Activated T-cell treated with anti-CD3 and anti-CD28 coated beads, Interleukin-2, amount 50 U/mL, for 72 hours (primary cell): Measurements from ENCODE around the gene PPIP5K1. TPM values are rescaled to one million over a fixed set of nuclear protein-coding genes. Genes with fewer than 3 reads are reported as not detected.
"Not testable (repeated sequence)": the region's sequence is repeated elsewhere in the genome, so short reads cannot be mapped to it uniquely, and the experiment has no call there.

ENCODE experiments used
- ATAC-seq, 2 donors: fragments of 150-1000 bp; cut with Tn5 transposase; replicated peaks in 1 of 2; 2 replicates each; pipeline ENCODE4 v1.10.0; 2021; ENCODE audit warnings: moderate library complexity in 2 of 2, mild to moderate bottlenecking in 1 of 2
- DNase-seq, 2 donors: peaks; one replicate each; pipeline ENCODE4 v3.0.0; 2021 to 2022; ENCODE audit warnings: mixed read lengths in 1 of 2
- H3K27ac Mint-ChIP-seq: one replicate; pipeline ENCODE4 v1.8.0; 2022; ENCODE audit warnings: mild to moderate bottlenecking, moderate library complexity, mixed read lengths
- H3K27me3 Mint-ChIP-seq: one replicate; pipeline ENCODE4 v1.8.0; 2022; ENCODE audit warnings: low read depth, mixed read lengths
- H3K36me3 Mint-ChIP-seq, 2 donors: one replicate each; pipeline ENCODE4 v1.8.0; 2022; ENCODE audit warnings: mixed read lengths in 2 of 2, mild to moderate bottlenecking in 1 of 2; ENCODE audit not compliant: insufficient read depth in 2 of 2
- H3K4me1 Mint-ChIP-seq: one replicate; pipeline ENCODE4 v1.8.0; 2022; ENCODE audit warnings: low read depth, mixed read lengths
- H3K4me3 Mint-ChIP-seq, 2 donors: one replicate each; pipeline ENCODE4 v1.8.0; 2022; ENCODE audit warnings: mild to moderate bottlenecking in 2 of 2, mixed read lengths in 2 of 2, moderate library complexity in 2 of 2
- H3K9me3 Mint-ChIP-seq, 2 donors: one replicate each; pipeline ENCODE4 v1.8.0; 2022; ENCODE audit warnings: mixed read lengths in 2 of 2
- total RNA-seq, 2 donors: library from RNA; stranded (reverse); gene quantifications; one replicate each; pipeline ENCODE4 v1.2.3, GENCODE V29; 2022

PPIP5K1 gene
- 10 to 100 TPM; 38.5 to 50.0 TPM for total RNA-seq

DNA sequence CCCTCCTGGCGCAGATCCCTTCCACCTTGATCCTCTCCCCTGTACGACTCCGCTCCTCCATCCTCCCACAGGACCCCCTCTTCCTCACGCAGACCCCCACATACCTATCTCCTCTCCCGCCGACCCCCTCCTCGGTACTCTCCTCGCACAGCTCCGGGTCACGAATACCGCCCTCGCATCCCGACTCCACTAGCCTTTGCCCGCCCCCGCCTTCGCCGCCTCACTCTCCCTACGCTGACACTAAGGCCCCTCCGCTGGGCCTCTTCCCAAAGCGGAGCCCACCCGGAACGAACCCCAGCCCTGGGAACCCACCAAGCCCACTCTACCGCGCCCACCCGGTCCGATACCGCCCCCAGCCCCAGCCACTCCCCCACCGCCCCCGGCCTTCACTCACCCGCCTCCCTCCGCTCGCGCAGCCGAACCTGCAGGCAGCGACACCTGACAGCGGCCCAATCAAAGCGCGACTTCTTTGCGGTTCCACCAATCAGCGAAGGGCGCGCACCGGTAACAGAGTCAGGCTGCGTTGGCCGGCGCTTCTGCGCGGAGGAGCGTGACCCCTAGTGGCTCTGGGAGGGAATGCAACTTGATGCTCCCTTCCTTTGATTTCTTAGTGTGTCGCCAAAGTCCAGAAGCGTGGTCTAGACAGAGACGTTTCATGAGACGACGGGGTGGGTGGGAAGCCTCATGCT, at the start of gene PPIP5K1:
Gene PPIP5K1 (minus strand): TSS at position 431 of the 689 bp plus-strand sequence. CDS start 5,704 bp downstream, outside the sequence.
- not testable (repeated sequence) for H3K4me1 Mint-ChIP-seq, H3K27me3 Mint-ChIP-seq, H3K36me3 Mint-ChIP-seq, DNase-seq, H3K4me3 Mint-ChIP-seq, H3K27ac Mint-ChIP-seq, H3K9me3 Mint-ChIP-seq
- ATAC-seq = peak; percentile 97 to 99

DNA sequence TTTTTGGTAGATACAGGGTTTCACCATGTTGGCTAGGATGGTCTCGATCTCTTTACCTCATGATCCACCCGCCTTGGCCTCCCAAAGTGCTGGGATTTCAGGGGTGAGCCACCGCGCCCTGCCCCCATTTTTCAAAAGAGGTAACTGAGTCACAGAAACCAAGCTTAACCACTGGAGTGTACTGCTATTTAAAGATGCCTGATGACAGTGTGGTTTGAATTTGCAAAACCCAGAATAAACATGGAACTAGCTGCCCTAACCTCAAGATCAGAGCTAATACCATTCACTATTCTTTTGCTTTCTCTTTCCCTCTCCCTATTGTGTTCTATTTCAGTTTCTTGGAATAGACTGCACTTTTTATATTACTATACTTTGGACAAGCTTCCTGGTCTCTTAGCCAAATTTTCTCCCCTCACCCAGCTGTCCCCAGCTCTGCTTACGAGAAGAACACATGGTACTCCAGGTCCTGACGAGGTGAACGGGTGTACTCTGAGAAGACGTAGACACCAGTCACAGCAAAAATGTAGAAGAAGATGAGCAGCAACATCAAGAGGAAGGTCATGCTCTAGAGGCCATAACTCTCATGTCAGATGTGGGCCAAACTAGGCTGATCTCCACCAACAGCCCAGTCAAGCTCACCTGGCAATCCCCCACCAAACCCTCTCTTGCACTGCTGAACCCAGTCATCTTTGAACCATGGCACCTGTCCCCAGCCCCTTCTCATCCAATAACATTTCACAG, 48.6 kb upstream of the PPIP5K1 start:
- ATAC-seq, H3K4me3 Mint-ChIP-seq, H3K27me3 Mint-ChIP-seq, H3K9me3 Mint-ChIP-seq, H3K4me1 Mint-ChIP-seq, H3K27ac Mint-ChIP-seq, H3K36me3 Mint-ChIP-seq, DNase-seq: not testable (repeated sequence)

DNA sequence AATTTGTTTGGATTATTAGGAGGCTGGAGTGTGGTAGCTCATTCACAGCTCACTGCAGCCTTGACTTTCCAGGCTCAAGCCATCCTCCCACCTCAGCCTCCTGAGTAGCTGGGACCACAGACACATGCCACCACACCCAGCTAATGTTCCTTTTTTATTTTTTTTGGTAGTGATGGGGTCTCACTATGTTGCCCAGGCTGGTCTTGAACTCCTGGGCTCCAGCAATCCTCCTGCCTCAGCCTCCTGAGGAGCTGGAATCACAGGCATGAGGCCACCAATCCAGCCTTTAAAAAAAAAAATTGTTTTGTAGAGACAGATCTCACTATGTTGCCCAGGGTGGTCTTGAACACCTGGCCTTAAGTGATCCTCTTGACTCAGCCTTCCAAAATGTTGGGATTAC, 36.9 kb upstream of the PPIP5K1 start:
- H3K4me1 Mint-ChIP-seq, H3K36me3 Mint-ChIP-seq, DNase-seq, ATAC-seq, H3K27ac Mint-ChIP-seq, H3K4me3 Mint-ChIP-seq, H3K9me3 Mint-ChIP-seq: not testable (repeated sequence)
- H3K27me3 Mint-ChIP-seq = peaks cover 14% of the 10 kb centered on the region

DNA sequence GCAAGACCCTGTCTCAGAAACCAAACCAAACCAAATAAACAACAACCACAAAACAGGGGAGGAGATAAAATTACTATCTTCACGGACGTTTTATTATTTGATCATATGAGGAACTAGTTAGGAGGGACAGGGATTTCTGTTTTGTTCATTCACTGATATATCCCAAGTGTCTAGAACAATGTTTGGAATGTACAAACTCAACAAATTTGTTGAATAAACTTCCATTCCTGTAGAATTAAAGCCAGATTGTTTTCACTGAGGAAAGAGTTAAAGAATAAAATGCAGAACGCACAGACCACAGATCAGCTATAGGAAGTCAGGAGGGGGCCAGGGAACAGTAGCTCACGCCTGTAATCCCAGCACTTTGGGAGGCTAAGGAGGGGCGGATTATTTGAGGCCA, 35.1 kb upstream of the PPIP5K1 start:
- ATAC-seq (no peak), DNase-seq (no peak)
- H3K9me3 Mint-ChIP-seq = no peaks in the 10 kb centered on the region
- no peaks in the 10 kb centered on the region for H3K4me1 Mint-ChIP-seq
- no peaks in the 10 kb centered on the region for H3K36me3 Mint-ChIP-seq
- H3K27ac Mint-ChIP-seq = no peak overlapping the region
- H3K27me3 Mint-ChIP-seq = peaks cover 18% of the 10 kb centered on the region
- H3K4me3 Mint-ChIP-seq = no peak overlapping the region

DNA sequence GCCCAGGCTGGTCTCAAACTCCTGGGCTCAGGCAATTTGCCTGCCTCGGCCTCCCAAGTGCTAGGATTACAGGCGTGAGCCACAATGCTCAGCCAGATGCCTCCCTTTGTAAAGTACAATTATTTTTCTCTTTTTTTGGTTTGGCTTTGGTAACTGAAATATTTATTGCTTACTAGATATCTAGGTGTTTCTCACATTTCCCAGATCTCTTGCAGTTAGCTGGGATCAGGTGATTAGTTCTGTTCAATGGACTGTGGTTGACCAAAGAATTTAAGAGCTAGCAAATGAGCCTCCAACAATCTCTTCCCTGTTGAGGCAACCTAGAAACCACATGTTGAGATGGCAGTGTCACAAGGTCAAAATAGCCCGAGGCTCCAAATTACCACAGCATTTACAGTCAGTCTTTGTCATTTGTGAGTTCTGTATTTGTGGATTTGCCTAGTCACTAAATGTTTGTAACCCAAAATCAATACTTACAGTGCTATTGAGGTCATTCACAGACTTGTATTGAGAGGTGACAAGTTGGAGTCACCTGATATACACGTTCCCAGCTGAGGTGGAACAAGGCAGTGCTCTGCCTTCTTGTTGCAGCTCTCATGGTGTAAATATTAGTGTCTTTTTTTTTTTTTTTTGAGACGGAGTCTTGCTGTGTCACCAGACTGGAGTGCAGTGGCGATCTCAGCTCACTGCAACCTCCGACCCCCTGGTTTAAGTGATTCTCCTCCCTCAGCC, 32.2 kb upstream of the PPIP5K1 start:
- H3K4me3 Mint-ChIP-seq, H3K4me1 Mint-ChIP-seq, H3K9me3 Mint-ChIP-seq, ATAC-seq, H3K27ac Mint-ChIP-seq, DNase-seq, H3K36me3 Mint-ChIP-seq: not testable (repeated sequence)
- peaks cover 22% of the 10 kb centered on the region for H3K27me3 Mint-ChIP-seq

DNA sequence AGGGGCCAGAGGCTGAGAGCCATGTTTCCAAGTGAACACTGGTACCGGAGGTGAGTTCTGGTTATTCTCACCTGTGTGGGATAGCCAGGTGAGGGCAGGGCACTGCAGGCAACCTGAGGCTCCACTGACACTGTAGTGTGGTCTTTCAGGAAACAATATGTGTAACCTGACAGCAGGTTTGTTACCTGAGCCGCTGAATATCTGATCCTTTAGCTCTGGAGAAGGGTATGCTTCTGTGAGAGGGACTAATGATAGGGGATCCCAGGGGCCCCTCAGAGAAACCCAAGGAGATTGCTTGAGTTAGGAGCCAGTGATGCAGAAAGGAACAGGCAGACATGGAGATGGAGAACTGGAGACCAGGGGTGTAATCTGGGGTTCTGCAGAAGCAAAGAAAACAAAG, 28.7 kb upstream of the PPIP5K1 start, which contains the start of gene STRC:
Gene STRC (minus strand): TSS at position 101 of the 400 bp plus-strand sequence. CDS start 78 bp downstream, at position 23.
- not testable (repeated sequence) for H3K4me1 Mint-ChIP-seq, H3K27ac Mint-ChIP-seq, DNase-seq, H3K36me3 Mint-ChIP-seq, H3K4me3 Mint-ChIP-seq, ATAC-seq, H3K9me3 Mint-ChIP-seq
- peaks cover 12% of the 10 kb centered on the region for H3K27me3 Mint-ChIP-seq

DNA sequence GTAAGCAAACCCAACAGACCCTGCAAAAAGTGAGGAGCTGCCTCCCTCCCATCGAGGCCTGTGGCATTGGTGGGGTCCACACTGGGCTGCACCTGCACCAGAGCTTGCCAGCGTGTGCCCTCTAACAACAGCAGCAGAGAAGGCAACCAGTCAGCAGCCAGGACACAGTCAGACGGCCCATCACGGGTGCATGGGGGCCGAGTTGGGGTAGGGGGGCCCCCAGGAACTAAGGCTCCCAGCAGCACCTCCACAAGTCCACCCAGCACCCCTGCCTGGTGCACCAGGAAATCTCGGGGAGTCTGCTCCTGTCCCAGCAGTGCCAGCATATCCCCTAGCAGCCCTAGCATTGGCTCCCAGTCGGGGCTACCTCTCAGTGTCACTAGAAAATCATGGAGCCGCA, 27.7 kb upstream of the PPIP5K1 start:
- H3K9me3 Mint-ChIP-seq, H3K27me3 Mint-ChIP-seq, DNase-seq, H3K4me1 Mint-ChIP-seq, ATAC-seq, H3K4me3 Mint-ChIP-seq, H3K36me3 Mint-ChIP-seq, H3K27ac Mint-ChIP-seq: not testable (repeated sequence)

DNA sequence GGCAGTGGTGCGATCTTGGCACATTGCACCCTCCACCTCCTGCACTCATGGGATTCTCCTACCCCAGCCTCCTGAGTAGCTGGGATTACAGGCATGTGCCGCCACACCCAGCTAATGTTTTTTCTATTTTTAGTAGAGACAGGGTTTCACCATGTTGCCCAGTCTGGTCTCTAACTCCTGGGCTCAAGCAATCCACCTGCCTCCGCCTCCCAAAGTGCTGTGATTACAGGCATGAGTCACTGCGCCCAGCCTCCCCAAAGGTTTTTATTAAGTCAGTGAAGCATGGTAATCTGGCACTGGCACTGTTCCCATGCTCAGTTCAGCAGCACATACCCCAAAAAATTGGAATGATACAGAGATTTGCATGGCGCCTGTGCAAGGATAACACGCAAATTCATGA, 12.2 kb upstream of the PPIP5K1 start:
- H3K4me3 Mint-ChIP-seq, DNase-seq, H3K9me3 Mint-ChIP-seq, ATAC-seq, H3K4me1 Mint-ChIP-seq, H3K36me3 Mint-ChIP-seq, H3K27ac Mint-ChIP-seq: not testable (repeated sequence)
- H3K27me3 Mint-ChIP-seq = peaks cover 22% of the 10 kb centered on the region

DNA sequence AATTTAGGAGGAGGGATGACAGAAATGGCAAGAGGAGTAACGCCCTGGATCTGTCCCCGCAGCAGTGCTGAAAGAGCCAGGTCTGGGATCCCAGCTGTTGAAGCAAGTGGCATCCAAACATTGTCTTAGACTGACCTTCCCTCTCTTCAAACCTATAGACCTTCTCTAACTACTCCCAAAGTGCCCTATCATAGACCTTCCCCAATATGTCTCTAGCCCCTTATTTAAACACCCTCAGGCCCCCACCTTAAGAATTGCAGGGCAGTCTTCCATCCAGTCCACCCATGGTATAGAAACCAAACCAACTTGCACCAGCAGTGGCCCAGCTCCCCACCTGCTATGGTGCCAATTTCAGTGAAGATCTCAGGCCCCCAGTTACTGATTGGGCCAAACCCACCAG, 10.2 kb upstream of the PPIP5K1 start:
- H3K27me3 Mint-ChIP-seq = peaks cover 31% of the 10 kb centered on the region
- not testable (repeated sequence) for ATAC-seq, H3K36me3 Mint-ChIP-seq, H3K9me3 Mint-ChIP-seq, H3K4me1 Mint-ChIP-seq, H3K27ac Mint-ChIP-seq, DNase-seq, H3K4me3 Mint-ChIP-seq

DNA sequence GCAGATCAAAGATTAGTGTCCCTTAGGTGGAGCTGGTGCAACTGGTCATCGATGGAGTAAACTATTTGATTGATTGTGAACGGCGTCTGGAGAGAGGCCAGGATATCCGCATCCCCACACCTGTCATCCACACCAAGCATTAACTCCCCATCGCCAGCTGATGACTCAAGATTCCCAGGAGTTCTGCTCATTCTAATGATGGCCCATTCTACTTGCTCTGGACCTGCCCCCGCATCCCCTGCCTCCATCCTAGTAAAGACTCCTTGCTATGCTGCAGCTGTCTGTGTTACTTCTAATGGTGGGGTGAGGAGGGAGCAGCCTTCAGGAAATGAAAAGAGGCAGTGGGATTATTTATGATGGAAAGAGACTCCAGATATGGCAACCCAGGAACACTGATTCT, 9.1 kb upstream of the PPIP5K1 start:
- not testable (repeated sequence) for ATAC-seq

DNA sequence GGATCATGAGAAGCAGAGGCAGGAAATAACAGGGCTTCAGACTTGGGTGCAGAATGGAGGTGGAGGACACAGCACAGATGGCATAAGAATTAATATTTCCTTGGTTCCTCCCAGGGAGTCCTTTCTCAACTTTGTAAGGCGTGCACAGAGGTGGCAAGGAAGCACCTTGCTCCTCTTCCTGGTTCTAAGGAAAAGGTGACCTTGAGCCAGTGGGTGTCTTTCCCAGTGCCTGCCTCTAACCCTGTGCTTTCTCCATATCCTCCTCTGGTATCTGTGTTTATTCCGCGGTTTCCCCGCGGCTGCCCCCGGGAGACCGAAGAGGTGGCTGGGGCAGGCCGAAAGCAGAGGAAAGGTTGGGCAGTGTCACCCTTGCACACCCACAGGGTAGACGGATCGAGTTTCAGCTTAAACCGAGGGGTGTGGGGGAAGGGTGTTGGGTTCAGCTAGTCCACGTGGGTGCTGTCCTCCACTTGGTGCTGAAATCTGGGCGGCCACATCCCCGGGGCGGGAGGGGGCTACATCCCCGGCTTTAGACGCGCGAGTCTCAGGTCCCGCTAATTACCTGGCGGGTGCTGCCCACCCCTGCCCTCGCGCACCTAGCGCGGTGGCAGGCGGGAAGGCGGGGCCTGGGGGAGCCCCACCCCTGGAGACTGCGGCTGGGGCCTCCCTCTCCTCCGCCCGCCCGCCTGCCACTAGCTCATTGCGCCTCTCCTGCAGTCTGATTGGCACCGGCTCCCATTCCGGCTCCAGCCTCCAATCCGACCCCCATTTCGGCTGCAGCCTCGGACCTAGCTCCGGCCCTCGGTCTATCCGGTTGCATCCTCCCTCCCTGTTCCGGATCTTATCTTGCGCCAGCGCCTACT, 3.6 kb upstream of the PPIP5K1 start, which contains the start of gene CKMT1B:
Gene CKMT1B (plus strand): TSS at position 700 of the 863 bp plus-strand sequence. CDS start 192 bp downstream, outside the sequence.
- not testable (repeated sequence) for H3K4me1 Mint-ChIP-seq, H3K36me3 Mint-ChIP-seq, H3K4me3 Mint-ChIP-seq, H3K9me3 Mint-ChIP-seq, H3K27ac Mint-ChIP-seq, DNase-seq
- peak; percentile 32 to 55 for ATAC-seq
- H3K27me3 Mint-ChIP-seq = peaks cover 16% of the 10 kb centered on the region

More for the DNA sequence above, 9.1 kb upstream of the PPIP5K1 start:
- peaks cover 25% of the 10 kb centered on the region for H3K27me3 Mint-ChIP-seq
- H3K9me3 Mint-ChIP-seq, H3K4me1 Mint-ChIP-seq, H3K36me3 Mint-ChIP-seq, DNase-seq, H3K4me3 Mint-ChIP-seq, H3K27ac Mint-ChIP-seq: not testable (repeated sequence)

DNA sequence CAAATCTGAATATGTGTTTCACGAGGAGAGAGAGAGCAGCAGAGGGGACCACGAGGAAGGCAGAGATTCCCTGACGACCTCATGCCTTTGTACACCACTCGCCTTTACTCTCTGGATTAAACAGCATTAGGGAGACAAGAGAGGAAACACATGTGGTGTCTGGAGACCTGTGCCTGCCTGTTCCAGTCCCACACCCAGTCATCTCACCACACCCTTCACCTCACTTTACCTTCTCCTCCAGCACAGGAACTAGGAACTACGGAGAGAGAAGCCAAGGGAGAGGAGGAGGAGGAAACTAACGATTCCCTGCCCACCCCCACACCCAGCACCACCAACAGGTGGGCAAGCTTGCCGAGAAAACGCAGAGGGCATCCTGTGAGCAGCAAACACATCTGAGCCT, 2.8 kb upstream of the PPIP5K1 start:
- ATAC-seq, DNase-seq, H3K4me3 Mint-ChIP-seq: not testable (repeated sequence)

More for the DNA sequence above, 2.8 kb upstream of the PPIP5K1 start:
- not testable (repeated sequence) for H3K36me3 Mint-ChIP-seq, H3K9me3 Mint-ChIP-seq, H3K4me1 Mint-ChIP-seq, H3K27ac Mint-ChIP-seq
- peaks cover 15% of the 10 kb centered on the region for H3K27me3 Mint-ChIP-seq
